HepG2 (cell line): ENCODE data around the gene MRPL27. TPM values are rescaled to one million over a fixed set of nuclear protein-coding genes. Genes with fewer than 3 reads are reported as not detected.
A peak's percentile ranks its signal among the peaks of the same experiment; 100 is the strongest.

Experiments
- BHLHE40 ChIP-seq: IDR thresholded peaks from 2 replicates; pipeline ENCODE4 v1.6.1; 2011; ENCODE audit warnings: low read length, improper control_type of control experiment
- CCDC6 ChIP-seq: sonication (generic); formaldehyde crosslinking; IDR thresholded peaks from 2 replicates; pipeline ENCODE4 v1.8.1; 2022; ENCODE audit warnings: mild to moderate bottlenecking, missing genetic modification reagents, moderate library complexity
- CENPT ChIP-seq: sonication (generic); formaldehyde crosslinking; IDR thresholded peaks from 2 replicates; pipeline ENCODE4 v1.8.0; 2022; ENCODE audit warnings: low read depth, mild to moderate bottlenecking, moderate library complexity, missing genetic modification reagents
- EP300 ChIP-seq, 3 experiments: sonication (generic) in 1 of 3; formaldehyde crosslinking in 1 of 3; IDR thresholded peaks; 2 replicates each; pipeline versions ENCODE4 v1.5.1 to v1.6.1; 2011 to 2020; ENCODE audit warnings: low read depth in 2 of 3, low read length in 2 of 3, borderline replicate concordance in 1 of 3, improper control_type of control experiment in 1 of 3, mild to moderate bottlenecking in 1 of 3, missing genetic modification reagents in 1 of 3, moderate library complexity in 1 of 3
- ETV6 ChIP-seq: sonication (generic); formaldehyde crosslinking; conservative IDR thresholded peaks from 2 replicates; pipeline ENCODE4 v1.4.0; 2020; ENCODE audit warnings: missing genetic modification reagents
- HIVEP1 ChIP-seq: sonication (generic); formaldehyde crosslinking; IDR thresholded peaks from 2 replicates; pipeline ENCODE4 v1.4.0; 2020; ENCODE audit warnings: mild to moderate bottlenecking, missing genetic modification reagents
- KLF9 ChIP-seq: IDR thresholded peaks from 2 replicates; pipeline ENCODE4 v1.6.1; 2016; ENCODE audit warnings: low read depth
- RBM22 ChIP-seq: fragments of 200-400 bp; formaldehyde crosslinking; optimal IDR thresholded peaks from 2 replicates; pipeline ENCODE3; 2017; ENCODE audit warnings: mild to moderate bottlenecking, low read length, moderate library complexity
- RXRA ChIP-seq: sonication (generic); formaldehyde crosslinking; IDR thresholded peaks from 2 replicates; pipeline ENCODE4 v1.5.1; 2020; ENCODE audit warnings: missing genetic modification reagents
- SRY ChIP-seq: sonication (generic); formaldehyde crosslinking; IDR thresholded peaks from 2 replicates; pipeline ENCODE4 v1.8.0; 2022; ENCODE audit warnings: mild to moderate bottlenecking, missing genetic modification reagents
- TOE1 ChIP-seq: sonication (generic); formaldehyde crosslinking; IDR thresholded peaks from 2 replicates; pipeline ENCODE4 v1.4.0; 2020; ENCODE audit warnings: mild to moderate bottlenecking, missing genetic modification reagents
- ZNF20 ChIP-seq: sonication (generic); formaldehyde crosslinking; IDR thresholded peaks from 2 replicates; pipeline ENCODE4 v1.4.0; 2020; ENCODE audit warnings: mild to moderate bottlenecking, moderate library complexity, missing genetic modification reagents
- ZNF350 ChIP-seq: sonication (generic); formaldehyde crosslinking; IDR thresholded peaks from 2 replicates; pipeline ENCODE4 v1.4.0; 2020; ENCODE audit warnings: mild to moderate bottlenecking, low read depth, missing genetic modification reagents, borderline replicate concordance
- ZNF572 ChIP-seq: sonication (generic); formaldehyde crosslinking; IDR thresholded peaks from 2 replicates; pipeline ENCODE4 v1.5.1; 2020; ENCODE audit warnings: mild to moderate bottlenecking, missing genetic modification reagents
- ZNF615 ChIP-seq: sonication (generic); formaldehyde crosslinking; IDR thresholded peaks from 2 replicates; pipeline ENCODE4 v1.5.0; 2020; ENCODE audit warnings: mild to moderate bottlenecking, missing genetic modification reagents, borderline replicate concordance
- polyA plus RNA-seq, 8 experiments: library from polyadenylated mRNA; depleted of rRNA in 3 of 8; stranded (reverse) in 7 of 8; unstranded in 1 of 8; fragments of >200 nt; fragmentation: Illumina TruSeq in 4 of 8; extraction: Trizol in 4 of 8; gene quantifications; 2 replicates each; pipeline versions ENCODE4 v1.2.1 to v1.2.3, GENCODE V29; 2011 to 2016; ENCODE audit warnings: low read depth in 4 of 8, missing spikeins in 1 of 8, mixed read lengths in 1 of 8; ENCODE audit not compliant: insufficient read depth in 1 of 8
- total RNA-seq, 5 experiments: library from RNA; depleted of rRNA; stranded (reverse); fragments of >200 nt; fragmentation: Illumina TruSeq; extraction: Trizol; gene quantifications; 2 replicates each; pipeline ENCODE4 v1.2.3, GENCODE V29; 2016; ENCODE audit warnings: low read depth in 1 of 5
- TF ChIP-seq, protein P1 (sequence below): sonication (generic); formaldehyde crosslinking; IDR thresholded peaks from 2 replicates; pipeline ENCODE4 v1.9.0; 2021; ENCODE audit warnings: missing genetic modification reagents, borderline replicate concordance
- TF ChIP-seq, protein P2 (sequence below): sonication (generic); formaldehyde crosslinking; IDR thresholded peaks from 2 replicates; pipeline ENCODE4 v1.4.0; 2020; ENCODE audit warnings: missing genetic modification reagents
- TF ChIP-seq, protein P3 (sequence below): sonication (generic); formaldehyde crosslinking; conservative IDR thresholded peaks from 2 replicates; pipeline ENCODE4 v1.5.0; 2020; ENCODE audit warnings: missing genetic modification reagents
- TF ChIP-seq, protein P4 (sequence below): sonication (generic); formaldehyde crosslinking; IDR thresholded peaks from 2 replicates; pipeline ENCODE4 v1.5.1; 2020; ENCODE audit warnings: mild to moderate bottlenecking, missing genetic modification reagents, moderate library complexity

Gene MRPL27
- total and polyA plus RNA-seq, 2 of the 13 experiments (the other 11 are each of a cell fraction or from before 2014, with no cell fraction given), result 137 to 217 TPM

DNA sequence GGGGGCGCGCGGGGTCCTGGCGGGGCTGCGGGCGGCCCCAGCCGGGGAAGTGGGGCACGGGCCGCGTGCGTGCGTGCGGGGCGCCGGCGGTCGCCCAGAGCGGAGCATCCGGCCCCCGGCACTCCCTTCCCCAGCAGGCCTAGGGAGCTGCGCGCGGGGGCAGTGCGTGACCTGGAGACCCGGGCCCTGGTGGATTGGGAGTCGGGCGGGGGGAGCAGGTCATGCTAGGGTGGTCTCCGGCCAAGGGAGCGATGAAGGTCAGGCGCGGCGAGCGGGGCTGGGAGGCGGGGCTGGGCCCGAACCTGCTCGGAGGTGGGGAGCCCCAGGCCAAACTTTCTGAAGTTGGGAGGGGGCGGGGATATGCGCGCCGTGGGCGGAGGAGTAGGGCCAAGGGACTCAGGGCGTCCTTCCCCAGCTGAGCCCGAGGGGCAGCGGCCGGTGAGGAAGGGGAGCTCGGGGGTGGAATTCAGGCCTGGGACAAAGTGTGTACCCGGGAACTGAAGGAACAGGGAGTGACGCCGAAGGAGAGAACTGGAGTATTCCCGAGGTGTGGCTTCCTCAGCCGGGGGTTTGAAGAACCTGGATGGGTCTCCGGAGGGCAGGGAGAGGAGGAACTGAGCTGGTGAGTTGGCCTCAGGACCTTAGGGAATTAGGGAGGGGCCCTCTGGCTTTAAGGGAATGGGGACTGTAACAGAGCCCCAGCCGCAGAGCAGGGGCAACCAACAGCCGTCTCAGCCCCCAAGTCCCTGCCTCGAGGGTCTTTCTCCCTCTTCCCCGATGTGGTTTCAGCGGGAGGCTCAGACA lies 26.5 kb downstream of the MRPL27 start (continued):
- TF ChIP-seq, protein P1, sequence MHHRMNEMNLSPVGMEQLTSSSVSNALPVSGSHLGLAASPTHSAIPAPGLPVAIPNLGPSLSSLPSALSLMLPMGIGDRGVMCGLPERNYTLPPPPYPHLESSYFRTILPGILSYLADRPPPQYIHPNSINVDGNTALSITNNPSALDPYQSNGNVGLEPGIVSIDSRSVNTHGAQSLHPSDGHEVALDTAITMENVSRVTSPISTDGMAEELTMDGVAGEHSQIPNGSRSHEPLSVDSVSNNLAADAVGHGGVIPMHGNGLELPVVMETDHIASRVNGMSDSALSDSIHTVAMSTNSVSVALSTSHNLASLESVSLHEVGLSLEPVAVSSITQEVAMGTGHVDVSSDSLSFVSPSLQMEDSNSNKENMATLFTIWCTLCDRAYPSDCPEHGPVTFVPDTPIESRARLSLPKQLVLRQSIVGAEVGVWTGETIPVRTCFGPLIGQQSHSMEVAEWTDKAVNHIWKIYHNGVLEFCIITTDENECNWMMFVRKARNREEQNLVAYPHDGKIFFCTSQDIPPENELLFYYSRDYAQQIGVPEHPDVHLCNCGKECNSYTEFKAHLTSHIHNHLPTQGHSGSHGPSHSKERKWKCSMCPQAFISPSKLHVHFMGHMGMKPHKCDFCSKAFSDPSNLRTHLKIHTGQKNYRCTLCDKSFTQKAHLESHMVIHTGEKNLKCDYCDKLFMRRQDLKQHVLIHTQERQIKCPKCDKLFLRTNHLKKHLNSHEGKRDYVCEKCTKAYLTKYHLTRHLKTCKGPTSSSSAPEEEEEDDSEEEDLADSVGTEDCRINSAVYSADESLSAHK (CRISPR knock-in tag), result no peak
- TF ChIP-seq SRY (CRISPR knock-in tag) (0 out of 2 replicates have a peak, but pooled peaks have one; percentile 17), RXRA (peak; percentile 67), BHLHE40 (no peak), ZNF572 (no peak), KLF9 (no peak), HIVEP1 (CRISPR knock-in tag) (peak; percentile 63; the same call in 1 of the 2 replicates), ZNF20 (CRISPR knock-in tag) (no peak), EP300 (IDR thresholded peaks at IDR 0.05; ENCODE audit: low read depth in 2 of 2, low read length in 2 of 2) (no peak), EP300 (CRISPR knock-in tag; IDR thresholded peaks at IDR 0.05; ENCODE audit: borderline replicate concordance) (no peak; the same call in 1 of the 2 replicates), ZNF350 (CRISPR knock-in tag) (no peak), CENPT (CRISPR knock-in tag) (no peak), ZNF615 (CRISPR knock-in tag) (no peak), CCDC6 (CRISPR knock-in tag) (no peak; the same call in 1 of the 2 replicates), TOE1 (CRISPR knock-in tag) (peak; percentile 55; the same call in 1 of the 2 replicates), ETV6 (peak; percentile 75; the same call in 1 of the 2 replicates), RBM22 (no peak)
- TF ChIP-seq, protein P2, sequence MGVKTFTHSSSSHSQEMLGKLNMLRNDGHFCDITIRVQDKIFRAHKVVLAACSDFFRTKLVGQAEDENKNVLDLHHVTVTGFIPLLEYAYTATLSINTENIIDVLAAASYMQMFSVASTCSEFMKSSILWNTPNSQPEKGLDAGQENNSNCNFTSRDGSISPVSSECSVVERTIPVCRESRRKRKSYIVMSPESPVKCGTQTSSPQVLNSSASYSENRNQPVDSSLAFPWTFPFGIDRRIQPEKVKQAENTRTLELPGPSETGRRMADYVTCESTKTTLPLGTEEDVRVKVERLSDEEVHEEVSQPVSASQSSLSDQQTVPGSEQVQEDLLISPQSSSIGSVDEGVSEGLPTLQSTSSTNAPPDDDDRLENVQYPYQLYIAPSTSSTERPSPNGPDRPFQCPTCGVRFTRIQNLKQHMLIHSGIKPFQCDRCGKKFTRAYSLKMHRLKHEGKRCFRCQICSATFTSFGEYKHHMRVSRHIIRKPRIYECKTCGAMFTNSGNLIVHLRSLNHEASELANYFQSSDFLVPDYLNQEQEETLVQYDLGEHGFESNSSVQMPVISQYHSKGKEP (CRISPR knock-in tag), result no peak
- TF ChIP-seq, protein P3, sequence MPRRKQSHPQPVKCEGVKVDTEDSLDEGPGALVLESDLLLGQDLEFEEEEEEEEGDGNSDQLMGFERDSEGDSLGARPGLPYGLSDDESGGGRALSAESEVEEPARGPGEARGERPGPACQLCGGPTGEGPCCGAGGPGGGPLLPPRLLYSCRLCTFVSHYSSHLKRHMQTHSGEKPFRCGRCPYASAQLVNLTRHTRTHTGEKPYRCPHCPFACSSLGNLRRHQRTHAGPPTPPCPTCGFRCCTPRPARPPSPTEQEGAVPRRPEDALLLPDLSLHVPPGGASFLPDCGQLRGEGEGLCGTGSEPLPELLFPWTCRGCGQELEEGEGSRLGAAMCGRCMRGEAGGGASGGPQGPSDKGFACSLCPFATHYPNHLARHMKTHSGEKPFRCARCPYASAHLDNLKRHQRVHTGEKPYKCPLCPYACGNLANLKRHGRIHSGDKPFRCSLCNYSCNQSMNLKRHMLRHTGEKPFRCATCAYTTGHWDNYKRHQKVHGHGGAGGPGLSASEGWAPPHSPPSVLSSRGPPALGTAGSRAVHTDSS (CRISPR knock-in tag), result no peak
- TF ChIP-seq, protein P4, sequence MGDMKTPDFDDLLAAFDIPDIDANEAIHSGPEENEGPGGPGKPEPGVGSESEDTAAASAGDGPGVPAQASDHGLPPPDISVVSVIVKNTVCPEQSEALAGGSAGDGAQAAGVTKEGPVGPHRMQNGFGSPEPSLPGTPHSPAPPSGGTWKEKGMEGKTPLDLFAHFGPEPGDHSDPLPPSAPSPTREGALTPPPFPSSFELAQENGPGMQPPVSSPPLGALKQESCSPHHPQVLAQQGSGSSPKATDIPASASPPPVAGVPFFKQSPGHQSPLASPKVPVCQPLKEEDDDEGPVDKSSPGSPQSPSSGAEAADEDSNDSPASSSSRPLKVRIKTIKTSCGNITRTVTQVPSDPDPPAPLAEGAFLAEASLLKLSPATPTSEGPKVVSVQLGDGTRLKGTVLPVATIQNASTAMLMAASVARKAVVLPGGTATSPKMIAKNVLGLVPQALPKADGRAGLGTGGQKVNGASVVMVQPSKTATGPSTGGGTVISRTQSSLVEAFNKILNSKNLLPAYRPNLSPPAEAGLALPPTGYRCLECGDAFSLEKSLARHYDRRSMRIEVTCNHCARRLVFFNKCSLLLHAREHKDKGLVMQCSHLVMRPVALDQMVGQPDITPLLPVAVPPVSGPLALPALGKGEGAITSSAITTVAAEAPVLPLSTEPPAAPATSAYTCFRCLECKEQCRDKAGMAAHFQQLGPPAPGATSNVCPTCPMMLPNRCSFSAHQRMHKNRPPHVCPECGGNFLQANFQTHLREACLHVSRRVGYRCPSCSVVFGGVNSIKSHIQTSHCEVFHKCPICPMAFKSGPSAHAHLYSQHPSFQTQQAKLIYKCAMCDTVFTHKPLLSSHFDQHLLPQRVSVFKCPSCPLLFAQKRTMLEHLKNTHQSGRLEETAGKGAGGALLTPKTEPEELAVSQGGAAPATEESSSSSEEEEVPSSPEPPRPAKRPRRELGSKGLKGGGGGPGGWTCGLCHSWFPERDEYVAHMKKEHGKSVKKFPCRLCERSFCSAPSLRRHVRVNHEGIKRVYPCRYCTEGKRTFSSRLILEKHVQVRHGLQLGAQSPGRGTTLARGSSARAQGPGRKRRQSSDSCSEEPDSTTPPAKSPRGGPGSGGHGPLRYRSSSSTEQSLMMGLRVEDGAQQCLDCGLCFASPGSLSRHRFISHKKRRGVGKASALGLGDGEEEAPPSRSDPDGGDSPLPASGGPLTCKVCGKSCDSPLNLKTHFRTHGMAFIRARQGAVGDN (CRISPR knock-in tag), result peak; percentile 52
